ENCODE measurements around the gene ADAMTS12.
"Not testable (repeated sequence)": the region's sequence is repeated elsewhere in the genome, so short reads cannot be mapped to it uniquely, and the experiment has no call there.

The ADAMTS12 gene

GRCh38 chr5:33516421-33516820 is 375.4 kb downstream of the ADAMTS12 start:
- Histone ChIP-seq H3K4me1 (ENCODE audit: control insufficient read depth in 1 of 2, insufficient read depth in 1 of 2, low read depth in 1 of 2, low read length in 1 of 2) (no peaks in the 10 kb centered on the region), H3K36me3 (no peaks in the 10 kb centered on the region), H3K9me3 (no peaks in the 10 kb centered on the region), H3K27me3 (no peaks in the 10 kb centered on the region), H3K4me3 (ENCODE audit: low read depth in 1 of 2, low read length in 1 of 2) (no peak overlapping the region), H3K27ac (no peak overlapping the region)
- no peak for TF ChIP-seq CTCF (IDR thresholded peaks at IDR 0.05)

GRCh38 chr5:33515366-33515765 is 376.4 kb downstream of the ADAMTS12 start:
- H3K27me3 ChIP-seq, H3K9me3 ChIP-seq: not testable (repeated sequence)

GRCh38 chr5:33513462-33514185 is 378.2 kb downstream of the ADAMTS12 start:
- no peak for TF ChIP-seq CTCF (IDR thresholded peaks at IDR 0.05)
- H3K27ac ChIP-seq, result no peak overlapping the region
- no peak overlapping the region for H3K4me3 ChIP-seq (ENCODE audit: low read depth in 1 of 2, low read length in 1 of 2)
- no peaks in the 10 kb centered on the region for H3K4me1 ChIP-seq (ENCODE audit: control insufficient read depth in 1 of 2, insufficient read depth in 1 of 2, low read depth in 1 of 2, low read length in 1 of 2)
- no peaks in the 10 kb centered on the region for H3K36me3 ChIP-seq
- no peaks in the 10 kb centered on the region for H3K9me3 ChIP-seq
- H3K27me3 ChIP-seq, result no peaks in the 10 kb centered on the region

More at GRCh38 chr5:33515366-33515765, 376.4 kb downstream of the ADAMTS12 start:
- not testable (repeated sequence) for H3K36me3 ChIP-seq; H3K4me3 ChIP-seq (ENCODE audit: low read depth in 1 of 2, low read length in 1 of 2); H3K4me1 ChIP-seq (ENCODE audit: control insufficient read depth in 1 of 2, insufficient read depth in 1 of 2, low read depth in 1 of 2, low read length in 1 of 2); H3K27ac ChIP-seq

- Histone ChIP-seq H3K27ac (no peak overlapping the region), H3K4me1 (ENCODE audit: control insufficient read depth in 1 of 2, insufficient read depth in 1 of 2, low read depth in 1 of 2, low read length in 1 of 2) (no peaks in the 10 kb centered on the region), H3K9me3 (no peaks in the 10 kb centered on the region), H3K4me3 (ENCODE audit: low read depth in 1 of 2, low read length in 1 of 2) (no peak overlapping the region), H3K27me3 (no peaks in the 10 kb centered on the region), H3K36me3 (no peaks in the 10 kb centered on the region)
- TF ChIP-seq CTCF (IDR thresholded peaks at IDR 0.05), result no peak
Observed at GRCh38 chr5:33509036-33509435, 382.8 kb downstream of the ADAMTS12 start.

- Histone ChIP-seq H3K4me3 (ENCODE audit: low read depth in 1 of 2, low read length in 1 of 2) (no peak overlapping the region), H3K27ac (no peak overlapping the region), H3K9me3 (no peaks in the 10 kb centered on the region), H3K4me1 (ENCODE audit: control insufficient read depth in 1 of 2, insufficient read depth in 1 of 2, low read depth in 1 of 2, low read length in 1 of 2) (no peaks in the 10 kb centered on the region), H3K27me3 (no peaks in the 10 kb centered on the region), H3K36me3 (no peaks in the 10 kb centered on the region)
- no peak for TF ChIP-seq CTCF (IDR thresholded peaks at IDR 0.05)
Observed at GRCh38 chr5:33507426-33507825, 384.4 kb downstream of the ADAMTS12 start.

- H3K9me3 ChIP-seq, result no peaks in the 10 kb centered on the region
- H3K4me3 ChIP-seq (ENCODE audit: low read depth in 1 of 2, low read length in 1 of 2), result no peak overlapping the region
Observed at GRCh38 chr5:33504570-33504969, 387.2 kb downstream of the ADAMTS12 start.

More at GRCh38 chr5:33504570-33504969, 387.2 kb downstream of the ADAMTS12 start:
- H3K4me1 ChIP-seq (ENCODE audit: control insufficient read depth in 1 of 2, insufficient read depth in 1 of 2, low read depth in 1 of 2, low read length in 1 of 2), result no peaks in the 10 kb centered on the region
- H3K27ac ChIP-seq, result no peak overlapping the region
- no peaks in the 10 kb centered on the region for H3K36me3 ChIP-seq
- TF ChIP-seq CTCF (IDR thresholded peaks at IDR 0.05), result no peak
- H3K27me3 ChIP-seq, result no peaks in the 10 kb centered on the region
